GM18858 (cell line): ENCODE data around the gene ZNF343.
"Not testable (repeated sequence)": the region's sequence is repeated elsewhere in the genome, so short reads cannot be mapped to it uniquely, and the experiment has no call there.

ENCODE experiments used
- ATAC-seq: cut with Tn5 transposase; IDR thresholded peaks from one replicate; pipeline ENCODE4 v1.9.1; 2021; ENCODE audit not compliant: unreplicated experiment

The ZNF343 gene

GRCh38 chr20:2521369-2522305 is 12.9 kb upstream of the ZNF343 start:
- no peak for ATAC-seq

GRCh38 chr20:2520617-2521016 is 11.9 kb upstream of the ZNF343 start:
- no peak for ATAC-seq

- ATAC-seq: no peak
Measured at GRCh38 chr20:2519115-2519809, 10.5 kb upstream of the ZNF343 start.

- ATAC-seq: no peak
Measured at GRCh38 chr20:2518558-2518957, 9.8 kb upstream of the ZNF343 start.

GRCh38 chr20:2518096-2518495 is 9.4 kb upstream of the ZNF343 start:
- ATAC-seq: no peak

GRCh38 chr20:2516399-2516798 is 7.7 kb upstream of the ZNF343 start:
- ATAC-seq: no peak

- no peak for ATAC-seq
Measured at GRCh38 chr20:2515203-2515602, 6.5 kb upstream of the ZNF343 start.

- no peak for ATAC-seq
Measured at GRCh38 chr20:2509794-2510193, 1.1 kb upstream of the ZNF343 start.

- ATAC-seq: no peak
Measured at GRCh38 chr20:2509468-2509781, 710 bp upstream of the ZNF343 start.

- ATAC-seq: no peak
Measured at GRCh38 chr20:2507875-2508630, 662 bp downstream of the ZNF343 start.

- ATAC-seq: no peak
Measured at GRCh38 chr20:2507464-2507863, 1.3 kb downstream of the ZNF343 start.

- not testable (repeated sequence) for ATAC-seq
Measured at GRCh38 chr20:2506426-2506825, 2.3 kb downstream of the ZNF343 start.

GRCh38 chr20:2504803-2505202 is 3.9 kb downstream of the ZNF343 start:
- ATAC-seq: not testable (repeated sequence)

GRCh38 chr20:2502808-2503384 is 5.8 kb downstream of the ZNF343 start:
- ATAC-seq: not testable (repeated sequence)

- ATAC-seq: no peak
Measured at GRCh38 chr20:2485661-2486060, 23.1 kb downstream of the ZNF343 start.

- no peak for ATAC-seq
Measured at GRCh38 chr20:2485080-2485479, 23.6 kb downstream of the ZNF343 start.

GRCh38 chr20:2483504-2483903 is 25.2 kb downstream of the ZNF343 start:
- ATAC-seq: no peak

- ATAC-seq: no peak
Measured at GRCh38 chr20:2480381-2480780, 28.3 kb downstream of the ZNF343 start.

GRCh38 chr20:2476742-2477615 is 31.7 kb downstream of the ZNF343 start:
- no peak for ATAC-seq
